Fibroblast of lung (primary cell): ENCODE data around the gene TWNK. TPM values are rescaled to one million over a fixed set of nuclear protein-coding genes. Genes with fewer than 3 reads are reported as not detected.

Experiments used
- DNase-seq, 2 donors: peaks; one replicate each; pipeline versions ENCODE4 v3.0.0 to v3.0.0-alpha.2; 2010; ENCODE audit warnings: low read depth in 2 of 2
- H2AFZ ChIP-seq: 2 replicates; pipeline ENCODE4 v1.5.1; 2012; ENCODE audit warnings: low read length, control low read depth, inconsistent platforms
- H3K27ac ChIP-seq: 2 replicates; pipeline ENCODE4 v1.5.1; 2011; ENCODE audit warnings: low read length, control low read depth; ENCODE audit not compliant: insufficient read depth
- H3K27me3 ChIP-seq: 2 replicates; pipeline ENCODE4 v1.5.1; 2011; ENCODE audit warnings: mild to moderate bottlenecking, low read length; ENCODE audit not compliant: control insufficient read depth, insufficient read depth
- H3K36me3 ChIP-seq: 2 replicates; pipeline ENCODE4 v1.5.1; 2011; ENCODE audit warnings: low read length; ENCODE audit not compliant: control insufficient read depth, insufficient read depth
- H3K4me1 ChIP-seq: 2 replicates; pipeline ENCODE4 v1.5.1; 2011; ENCODE audit warnings: low read length; ENCODE audit not compliant: control insufficient read depth, insufficient read depth; ENCODE audit errors: extremely low read depth
- H3K4me2 ChIP-seq: 2 replicates; pipeline ENCODE4 v1.5.1; 2011; ENCODE audit warnings: low read length, control low read depth; ENCODE audit not compliant: insufficient read depth; ENCODE audit errors: extremely low read depth
- H3K4me3 ChIP-seq, 4 experiments: fragments of 200-600 bp in 1 of 4; sonication (generic) in 1 of 4; replicated peaks in 1 of 4; 2 replicates each; pipeline ENCODE4 v1.5.1; 2011 to 2016; ENCODE audit warnings: low read length in 4 of 4, low read depth in 3 of 4, mild to moderate bottlenecking in 3 of 4, control low read depth in 2 of 4, inconsistent platforms in 1 of 4, mixed read lengths in 1 of 4; ENCODE audit not compliant: insufficient read depth in 1 of 4; ENCODE audit errors: control extremely low read depth in 1 of 4
- H3K79me2 ChIP-seq: 2 replicates; pipeline ENCODE4 v1.5.1; 2012; ENCODE audit warnings: mild to moderate bottlenecking, low read length, inconsistent platforms; ENCODE audit not compliant: control insufficient read depth, insufficient read depth
- H3K9ac ChIP-seq: 2 replicates; pipeline ENCODE4 v1.5.1; 2011; ENCODE audit warnings: mild to moderate bottlenecking, low read length, control low read depth; ENCODE audit not compliant: insufficient read depth
- H3K9me3 ChIP-seq: 2 replicates; pipeline ENCODE4 v1.5.1; 2012; ENCODE audit warnings: low read depth, low read length; ENCODE audit not compliant: control insufficient read depth, insufficient read depth
- H4K20me1 ChIP-seq: 2 replicates; pipeline ENCODE4 v1.5.1; 2011; ENCODE audit warnings: low read length; ENCODE audit not compliant: control insufficient read depth, insufficient read depth; ENCODE audit errors: extremely low read depth
- EZH2 ChIP-seq: IDR thresholded peaks from 2 replicates; pipeline ENCODE4 v1.5.1; 2012; ENCODE audit warnings: low read length, control low read depth, mild to moderate bottlenecking; ENCODE audit errors: missing control alignments
- polyA plus RNA-seq, 2 donors: library from polyadenylated mRNA; depleted of rRNA in 1 of 2; stranded (reverse) in 1 of 2; unstranded in 1 of 2; fragments of >200 nt; gene quantifications; 2 replicates each; pipeline ENCODE4 v1.2.1, GENCODE V29; 2011 to 2012; ENCODE audit warnings: missing spikeins in 1 of 2
- total RNA-seq: library from RNA; depleted of rRNA; stranded (reverse); fragments of >200 nt; gene quantifications from 2 replicates; pipeline ENCODE4 v1.2.1, GENCODE V29; 2014
- TF ChIP-seq, protein P1 (sequence below), 2 donors: IDR thresholded peaks in 1 of 2; conservative IDR thresholded peaks in 1 of 2; 1 replicate in 1 of 2; 2 replicates in 1 of 2; pipeline ENCODE4 v1.5.1; 2011 to 2012; ENCODE audit warnings: low read length in 2 of 2, control low read depth in 1 of 2, inconsistent platforms in 1 of 2, low read depth in 1 of 2, mild to moderate bottlenecking in 1 of 2

The TWNK gene
- total and polyA plus RNA-seq, 2 donors (not counting 1 experiment from before 2014, with no cell fraction given): 3.8 to 6.1 TPM

DNA sequence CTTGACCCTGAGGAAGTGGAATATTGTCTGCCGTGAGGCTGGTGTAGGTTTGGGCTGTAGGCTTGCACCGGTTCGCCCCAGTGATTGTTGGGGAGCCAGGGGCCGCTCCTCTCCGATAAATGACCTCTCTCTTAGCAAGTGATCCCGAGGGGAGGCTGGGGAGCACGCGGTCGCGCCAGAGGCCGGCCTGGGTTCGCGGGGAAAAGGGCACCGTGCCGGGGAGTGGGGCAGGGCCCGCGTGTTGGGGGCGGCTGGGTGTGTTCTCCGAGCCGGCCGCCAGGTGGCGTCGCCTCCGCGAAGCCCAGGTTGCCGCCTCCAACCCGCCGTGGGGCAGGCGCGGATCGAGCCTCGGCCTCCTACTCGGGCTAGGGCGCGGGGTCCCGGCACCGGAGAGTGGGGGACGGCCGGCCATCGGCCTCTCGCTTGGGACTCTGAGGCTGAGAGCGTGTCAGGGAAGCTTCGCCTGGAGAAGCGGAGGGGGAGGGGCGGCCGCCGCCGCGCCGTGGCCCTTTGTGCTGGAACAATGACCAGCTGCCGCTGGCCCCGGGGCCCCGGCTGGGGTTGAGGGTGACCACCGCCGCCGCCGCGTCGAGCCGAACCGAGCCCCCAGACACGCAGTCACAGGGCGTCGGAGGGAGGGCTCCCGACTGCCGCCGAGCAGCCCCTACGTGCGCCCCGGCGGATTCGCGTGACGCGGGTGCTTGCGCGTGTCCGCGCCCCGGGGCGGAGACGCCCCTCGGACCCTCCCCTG lies 11.8 kb downstream of the TWNK start:
- Histone ChIP-seq H3K4me1 (peaks cover 27% of the 10 kb centered on the region), H3K27me3 (no peaks in the 10 kb centered on the region), H3K9me3 (no peaks in the 10 kb centered on the region), H4K20me1 (peaks cover 2% of the 10 kb centered on the region), H3K27ac (peak overlapping the region; percentile 96), H3K4me3 (peak overlapping the region; percentile 73 to 98 (median 84)), H3K4me2 (peak overlapping the region; percentile 99), H3K9ac (peak overlapping the region; percentile 95), H3K36me3 (peaks cover 22% of the 10 kb centered on the region), H3K79me2 (peaks cover 43% of the 10 kb centered on the region), H2AFZ (peak overlapping the region; percentile 2)
- TF ChIP-seq EZH2: no peak
- TF ChIP-seq, protein P1, sequence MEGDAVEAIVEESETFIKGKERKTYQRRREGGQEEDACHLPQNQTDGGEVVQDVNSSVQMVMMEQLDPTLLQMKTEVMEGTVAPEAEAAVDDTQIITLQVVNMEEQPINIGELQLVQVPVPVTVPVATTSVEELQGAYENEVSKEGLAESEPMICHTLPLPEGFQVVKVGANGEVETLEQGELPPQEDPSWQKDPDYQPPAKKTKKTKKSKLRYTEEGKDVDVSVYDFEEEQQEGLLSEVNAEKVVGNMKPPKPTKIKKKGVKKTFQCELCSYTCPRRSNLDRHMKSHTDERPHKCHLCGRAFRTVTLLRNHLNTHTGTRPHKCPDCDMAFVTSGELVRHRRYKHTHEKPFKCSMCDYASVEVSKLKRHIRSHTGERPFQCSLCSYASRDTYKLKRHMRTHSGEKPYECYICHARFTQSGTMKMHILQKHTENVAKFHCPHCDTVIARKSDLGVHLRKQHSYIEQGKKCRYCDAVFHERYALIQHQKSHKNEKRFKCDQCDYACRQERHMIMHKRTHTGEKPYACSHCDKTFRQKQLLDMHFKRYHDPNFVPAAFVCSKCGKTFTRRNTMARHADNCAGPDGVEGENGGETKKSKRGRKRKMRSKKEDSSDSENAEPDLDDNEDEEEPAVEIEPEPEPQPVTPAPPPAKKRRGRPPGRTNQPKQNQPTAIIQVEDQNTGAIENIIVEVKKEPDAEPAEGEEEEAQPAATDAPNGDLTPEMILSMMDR (conservative IDR thresholded peaks at IDR 0.05 in 1 of 2, IDR thresholded peaks at IDR 0.05 in 1 of 2; ENCODE audit: low read depth in 1 of 2, low read length in 2 of 2): peak; percentile 53
- peak; percentile 71 to 74 for DNase-seq

DNA sequence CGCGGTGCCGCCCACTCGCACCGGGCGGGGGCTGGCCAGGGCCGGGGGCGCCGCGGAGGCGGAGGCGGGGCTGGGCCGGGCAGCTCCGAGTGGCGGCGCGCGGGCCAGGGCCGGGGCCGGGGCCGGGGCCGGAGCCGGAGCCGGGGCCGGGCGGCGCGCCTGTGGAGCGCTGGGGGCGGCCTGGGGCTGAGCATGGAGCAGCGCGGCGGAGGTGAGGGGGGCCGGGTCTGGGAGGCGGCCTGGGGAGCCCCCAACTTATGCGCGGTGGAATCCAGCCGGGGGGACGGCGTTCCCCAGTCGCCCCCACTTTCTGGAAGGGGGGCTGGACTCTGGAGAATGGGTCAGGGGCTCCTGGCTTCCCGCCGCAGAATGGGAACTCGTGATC lies 12.4 kb downstream of the TWNK start, which contains the start of gene LZTS2:
LZTS2 (plus strand) TSS at position 67 of the 385 bp plus-strand sequence. CDS start 2,731 bp downstream, outside the sequence.
- H2AFZ ChIP-seq: peak within 1 kb of the TSS; percentile 2
- H3K36me3 ChIP-seq: peaks cover 22% of the 10 kb centered on the region
- H3K79me2 ChIP-seq: peaks cover 45% of the 10 kb centered on the region
- H3K27ac ChIP-seq: peak within 1 kb of the TSS; percentile 99
- H3K4me2 ChIP-seq: peak within 1 kb of the TSS; percentile 99
- no peaks in the 10 kb centered on the region for H3K27me3 ChIP-seq
- H3K9ac ChIP-seq: peak within 1 kb of the TSS; percentile 95
- H3K4me1 ChIP-seq: peaks cover 27% of the 10 kb centered on the region
- DNase-seq: no peak
- H3K4me3 ChIP-seq: peak within 1 kb of the TSS; percentile 85 to 98 (median 89)
- TF ChIP-seq, protein P1 (conservative IDR thresholded peaks at IDR 0.05 in 1 of 2, IDR thresholded peaks at IDR 0.05 in 1 of 2; ENCODE audit: low read depth in 1 of 2, low read length in 2 of 2): no peak
- TF ChIP-seq EZH2: no peak
- peaks cover 2% of the 10 kb centered on the region for H4K20me1 ChIP-seq
- no peaks in the 10 kb centered on the region for H3K9me3 ChIP-seq

DNA sequence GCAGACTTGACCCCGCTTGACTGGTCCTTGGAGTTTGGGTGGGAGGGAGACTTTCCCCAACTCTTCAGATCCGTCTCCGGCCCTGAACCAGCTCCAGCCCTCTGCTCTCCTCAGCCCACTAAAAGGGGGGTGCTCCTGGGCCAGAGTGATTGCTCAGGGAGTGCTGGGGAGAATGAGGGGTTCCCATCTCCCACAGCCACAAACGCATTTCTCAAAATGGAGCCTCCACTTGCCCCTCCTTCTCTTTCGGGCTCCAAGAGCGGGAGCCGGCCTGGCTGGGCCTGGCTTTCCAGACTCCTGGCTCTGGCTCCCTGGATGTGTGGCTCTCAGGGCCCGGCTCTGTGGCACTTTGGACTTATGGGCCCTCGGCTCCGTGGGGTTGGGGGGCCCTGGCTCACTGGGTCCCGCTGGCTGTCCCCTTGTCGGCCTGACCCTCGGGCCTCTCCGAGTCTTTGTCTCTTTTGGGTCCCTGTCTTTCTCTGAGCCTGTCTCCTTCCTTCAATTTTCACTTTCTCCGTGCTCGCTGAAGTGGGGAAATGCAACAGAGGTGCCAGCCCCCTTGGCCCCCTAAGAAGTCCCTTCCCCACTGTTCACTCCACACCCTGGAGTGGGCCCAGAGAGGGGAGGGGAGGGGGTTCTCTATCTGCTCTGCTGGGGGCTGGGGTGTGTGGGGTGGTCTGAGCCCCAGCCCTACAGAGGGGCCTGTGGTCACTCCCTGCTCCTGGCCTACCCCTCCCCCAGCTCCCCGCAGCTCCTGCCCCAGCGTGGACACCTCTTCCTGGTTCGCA lies 13.0 kb downstream of the TWNK start:
- peaks cover 26% of the 10 kb centered on the region for H3K36me3 ChIP-seq
- no peaks in the 10 kb centered on the region for H3K27me3 ChIP-seq
- peak overlapping the region; percentile 95 for H3K9ac ChIP-seq
- H3K4me3 ChIP-seq: peak overlapping the region; percentile 75 to 98 (median 89)
- H4K20me1 ChIP-seq: peaks cover 2% of the 10 kb centered on the region
- no peak for TF ChIP-seq EZH2
- TF ChIP-seq, protein P1 (conservative IDR thresholded peaks at IDR 0.05 in 1 of 2, IDR thresholded peaks at IDR 0.05 in 1 of 2; ENCODE audit: low read depth in 1 of 2, low read length in 2 of 2): no peak
- H3K27ac ChIP-seq: peak overlapping the region; percentile 99
- peak in 1 of 2 donors; percentile 30 for DNase-seq
- H3K4me1 ChIP-seq: peaks cover 27% of the 10 kb centered on the region
- H2AFZ ChIP-seq: no peak overlapping the region
- no peaks in the 10 kb centered on the region for H3K9me3 ChIP-seq
- H3K79me2 ChIP-seq: peaks cover 50% of the 10 kb centered on the region
- H3K4me2 ChIP-seq: peak overlapping the region; percentile 99
